PC-9 (cell line): Measurements from ENCODE around the gene MYO5C. TPM values are rescaled to one million over a fixed set of nuclear protein-coding genes. Genes with fewer than 3 reads are reported as not detected.

Experiments
- BruUV-seq: library from RNA; stranded (reverse); fragments of 400-500 nt; replicated peaks from 2 replicates; lab custom pipeline; 2021; lab: Mats Ljungman, UMichigan
- CTCF ChIA-PET: fragments of 300-600 bp; sonication (Branson Sonifier 250); formaldehyde crosslinking; loops from one replicate; lab custom pipeline; 2022; ENCODE audit warnings: antibody characterized with exemption; lab: Charles Lee
- POLR2A ChIA-PET: fragments of 300-600 bp; sonication (Branson Sonifier 250); formaldehyde crosslinking; loops from one replicate; lab custom pipeline; 2022; ENCODE audit warnings: antibody characterized with exemption; ENCODE audit not compliant: unreplicated experiment; lab: Charles Lee
- DNase-seq, 2 experiments: peaks; one replicate each; pipeline versions ENCODE4 v3.0.0 to v3.0.0-alpha.2; 2015 to 2022; ENCODE audit warnings: mixed read lengths in 1 of 2
- H2AFZ ChIP-seq: fragments of 200-600 bp; sonication (generic); 2 replicates; pipeline ENCODE4 v1.8.1; 2017; ENCODE audit warnings: antibody characterized with exemption
- H3F3A ChIP-seq: fragments of 200-600 bp; sonication (generic); 2 replicates; pipeline ENCODE4 v1.8.1; 2017; ENCODE audit warnings: antibody characterized with exemption, mild to moderate bottlenecking, low read depth; ENCODE audit not compliant: insufficient read depth
- H3K27ac ChIP-seq: fragments of 200-600 bp; sonication (generic); 2 replicates; pipeline ENCODE4 v1.6.1; 2016; ENCODE audit warnings: mixed run types
- H3K27me3 ChIP-seq: fragments of 200-600 bp; sonication (generic); 2 replicates; pipeline ENCODE4 v1.6.1; 2016; ENCODE audit warnings: low read depth, mixed run types; ENCODE audit not compliant: insufficient read depth
- H3K36me3 ChIP-seq: fragments of 200-600 bp; sonication (generic); 2 replicates; pipeline ENCODE4 v1.6.1; 2016; ENCODE audit warnings: low read depth, mixed run types
- H3K4me1 ChIP-seq: fragments of 200-600 bp; sonication (generic); replicated peaks from 2 replicates; pipeline ENCODE4 v1.6.1; 2016; ENCODE audit warnings: mixed run types; ENCODE audit not compliant: insufficient read depth
- H3K4me2 ChIP-seq: fragments of 200-600 bp; sonication (generic); 2 replicates; pipeline ENCODE4 v1.6.1; 2017; ENCODE audit warnings: mixed run types
- H3K4me3 ChIP-seq: fragments of 200-600 bp; sonication (generic); 2 replicates; pipeline ENCODE4 v1.6.1; 2016; ENCODE audit warnings: mixed run types
- H3K79me2 ChIP-seq: fragments of 200-600 bp; sonication (generic); 2 replicates; pipeline ENCODE4 v1.6.1; 2017; ENCODE audit warnings: low read depth, mixed run types
- H3K9me2 ChIP-seq: fragments of 200-600 bp; sonication (generic); 2 replicates; pipeline ENCODE4 v1.8.1; 2017; ENCODE audit warnings: mild to moderate bottlenecking; ENCODE audit not compliant: insufficient read depth
- H3K9me3 ChIP-seq: fragments of 200-600 bp; sonication (generic); 2 replicates; pipeline ENCODE4 v1.8.1; 2016; ENCODE audit warnings: low read depth; ENCODE audit not compliant: insufficient read depth
- H4K20me1 ChIP-seq: fragments of 200-600 bp; sonication (generic); 2 replicates; pipeline ENCODE4 v1.8.1; 2017; ENCODE audit not compliant: insufficient read depth
- EZH2 ChIP-seq: fragments of 200-600 bp; sonication (generic); IDR thresholded peaks from 2 replicates; pipeline ENCODE4 v1.8.0; 2017; ENCODE audit warnings: antibody characterized with exemption, low read depth
- intact Hi-C: fragments of 100-400 bp; cut with micrococcal nuclease; formaldehyde crosslinking; loops from one replicate; pipeline ENCODE4 v1.10.0; 2022; ENCODE audit not compliant: unreplicated experiment
- total RNA-seq: library from RNA; stranded (reverse); gene quantifications from 2 replicates; pipeline ENCODE4 v1.2.3, GENCODE V29; 2021
- TF ChIP-seq, protein P1 (sequence below): fragments of 200-600 bp; sonication (generic); conservative IDR thresholded peaks from 2 replicates; pipeline ENCODE4 v1.6.1; 2017; ENCODE audit warnings: mixed run types, antibody characterized with exemption, mild to moderate bottlenecking, moderate library complexity

The MYO5C gene
- total RNA-seq, 1 experiment from 2014 or later, result 41.1 TPM

DNA sequence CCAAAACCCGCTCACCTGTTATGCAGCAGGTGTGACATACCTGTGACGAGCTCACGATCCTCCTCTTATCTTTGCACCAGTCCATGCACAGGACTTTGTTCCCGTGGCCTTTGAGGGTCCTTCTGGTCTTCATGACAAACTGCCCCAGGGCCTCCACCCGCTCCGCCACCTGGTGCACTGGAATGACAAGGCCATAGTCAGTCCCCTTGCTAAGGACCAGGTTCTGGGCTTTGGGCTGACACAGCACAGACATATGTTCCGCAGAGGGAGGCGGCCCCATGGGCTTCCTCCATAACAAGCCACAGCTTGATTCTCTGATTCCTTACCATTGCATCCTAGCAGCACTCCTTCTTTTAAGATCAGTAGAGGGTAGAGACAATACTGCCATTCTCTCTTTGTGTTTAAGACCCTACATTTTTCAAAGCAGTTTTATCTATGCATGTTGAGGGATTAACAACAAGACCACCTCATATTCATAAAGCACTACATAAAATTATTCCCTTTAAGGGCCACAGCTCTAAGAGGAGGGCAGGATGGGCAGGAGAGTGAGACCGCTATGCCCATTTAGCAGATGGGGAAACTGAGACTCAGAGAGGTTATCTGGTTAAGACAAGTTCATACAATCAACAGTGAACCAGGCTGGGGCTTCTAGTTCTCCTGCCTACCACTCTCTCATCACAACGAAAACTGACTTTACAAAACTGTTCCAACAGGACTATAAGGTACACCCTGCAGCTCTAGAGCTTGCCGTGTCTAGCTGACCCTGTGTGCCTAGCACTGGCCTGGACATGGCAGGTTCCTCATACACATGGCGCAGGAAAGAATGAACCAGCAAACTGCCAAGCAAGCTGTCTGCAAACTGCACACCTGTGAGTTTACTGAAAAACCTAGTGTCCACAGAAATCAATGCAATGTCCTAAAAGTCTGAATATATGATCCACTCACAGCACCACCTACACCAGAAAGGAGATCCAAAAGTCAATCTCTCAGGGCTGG is 141.4 kb downstream of the MYO5C start:
- POLR2A ChIA-PET, result no interaction called here

DNA sequence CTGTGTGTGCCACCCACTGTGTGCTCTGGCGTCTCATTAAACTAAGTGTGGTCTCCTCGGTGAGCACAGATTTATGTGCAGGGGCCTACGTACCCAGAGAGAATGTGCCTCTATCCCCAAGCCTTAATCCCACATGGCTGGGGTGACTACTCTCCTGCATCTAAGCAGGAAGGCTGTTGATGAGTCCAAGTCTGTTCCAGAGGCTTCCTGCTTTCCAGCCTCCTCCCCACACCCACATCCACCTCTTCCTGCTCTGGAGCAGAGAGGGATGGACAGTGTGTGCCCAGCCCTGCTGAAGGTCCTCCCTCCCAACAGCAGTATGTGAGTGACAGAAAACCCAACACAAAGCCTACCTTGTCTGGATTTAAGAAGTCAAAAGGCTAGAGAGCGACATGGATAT is 144.3 kb downstream of the MYO5C start:
- ChIA-PET CTCF (no interaction called here), POLR2A (no interaction called here)
- no peaks in the 10 kb centered on the region for H3K36me3 ChIP-seq
- intact Hi-C loops, result no loop called here
- H3K27me3 ChIP-seq, result no peaks in the 10 kb centered on the region
- BruUV-seq, result no TSS peak
- peak in 1 of 2 experiments; percentile 1 for DNase-seq
- H3K9me3 ChIP-seq, result no peaks in the 10 kb centered on the region
- no peaks in the 10 kb centered on the region for H3K9me2 ChIP-seq
- no peak overlapping the region for H3K27ac ChIP-seq
- no peak overlapping the region for H2AFZ ChIP-seq
- H3K4me3 ChIP-seq, result no peak overlapping the region
- no peak for TF ChIP-seq EZH2
- TF ChIP-seq, protein P1, sequence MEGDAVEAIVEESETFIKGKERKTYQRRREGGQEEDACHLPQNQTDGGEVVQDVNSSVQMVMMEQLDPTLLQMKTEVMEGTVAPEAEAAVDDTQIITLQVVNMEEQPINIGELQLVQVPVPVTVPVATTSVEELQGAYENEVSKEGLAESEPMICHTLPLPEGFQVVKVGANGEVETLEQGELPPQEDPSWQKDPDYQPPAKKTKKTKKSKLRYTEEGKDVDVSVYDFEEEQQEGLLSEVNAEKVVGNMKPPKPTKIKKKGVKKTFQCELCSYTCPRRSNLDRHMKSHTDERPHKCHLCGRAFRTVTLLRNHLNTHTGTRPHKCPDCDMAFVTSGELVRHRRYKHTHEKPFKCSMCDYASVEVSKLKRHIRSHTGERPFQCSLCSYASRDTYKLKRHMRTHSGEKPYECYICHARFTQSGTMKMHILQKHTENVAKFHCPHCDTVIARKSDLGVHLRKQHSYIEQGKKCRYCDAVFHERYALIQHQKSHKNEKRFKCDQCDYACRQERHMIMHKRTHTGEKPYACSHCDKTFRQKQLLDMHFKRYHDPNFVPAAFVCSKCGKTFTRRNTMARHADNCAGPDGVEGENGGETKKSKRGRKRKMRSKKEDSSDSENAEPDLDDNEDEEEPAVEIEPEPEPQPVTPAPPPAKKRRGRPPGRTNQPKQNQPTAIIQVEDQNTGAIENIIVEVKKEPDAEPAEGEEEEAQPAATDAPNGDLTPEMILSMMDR, result no peak
- H4K20me1 ChIP-seq, result no peaks in the 10 kb centered on the region
- no peaks in the 10 kb centered on the region for H3F3A ChIP-seq
- no peaks in the 10 kb centered on the region for H3K79me2 ChIP-seq
- H3K4me2 ChIP-seq, result no peak overlapping the region
- H3K4me1 ChIP-seq, result no peaks in the 10 kb centered on the region

More for the DNA sequence above, 141.4 kb downstream of the MYO5C start:
- no TSS peak for BruUV-seq
- H3K27ac ChIP-seq, result no peak overlapping the region
- no peak overlapping the region for H3K4me2 ChIP-seq
- no peak for TF ChIP-seq EZH2
- TF ChIP-seq, protein P1, result no peak
- CTCF ChIA-PET, result interaction anchor here (1.0 kb wide), 1 partner anchor 377 kb away, joined by 4 read pairs; no protein-coding TSS in a partner anchor
- no peaks in the 10 kb centered on the region for H3F3A ChIP-seq
- no peak overlapping the region for H3K4me3 ChIP-seq
- H2AFZ ChIP-seq, result no peak overlapping the region
- intact Hi-C loops, result no loop called here
- DNase-seq, result peak in 1 of 2 experiments; percentile 15
- no peaks in the 10 kb centered on the region for H3K9me2 ChIP-seq
- H4K20me1 ChIP-seq, result no peaks in the 10 kb centered on the region
- no peaks in the 10 kb centered on the region for H3K27me3 ChIP-seq
- no peaks in the 10 kb centered on the region for H3K79me2 ChIP-seq
- H3K36me3 ChIP-seq, result no peaks in the 10 kb centered on the region
- no peaks in the 10 kb centered on the region for H3K9me3 ChIP-seq
- H3K4me1 ChIP-seq, result no peaks in the 10 kb centered on the region

DNA sequence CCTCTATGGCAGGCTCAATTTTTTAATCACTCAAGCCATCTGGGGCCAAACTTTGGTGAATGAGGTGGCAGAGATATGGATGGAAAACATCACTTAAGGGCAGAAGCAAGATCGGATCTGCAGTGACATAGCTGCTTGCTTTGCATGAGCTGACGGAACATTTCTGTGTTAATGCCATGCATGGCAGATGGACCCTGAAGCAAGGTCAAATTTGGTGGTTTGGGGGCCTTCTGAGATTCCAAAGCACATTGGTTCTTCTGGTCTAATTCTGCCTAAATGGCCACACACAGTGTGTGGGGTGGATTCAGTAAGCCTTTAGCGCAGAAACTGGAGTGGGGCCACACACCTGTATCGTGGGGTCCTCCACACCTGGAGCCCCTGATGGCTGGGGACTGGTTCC is 144.7 kb downstream of the MYO5C start:
- no peaks in the 10 kb centered on the region for H3K4me1 ChIP-seq
- H3K4me2 ChIP-seq, result no peak overlapping the region
- TF ChIP-seq, protein P1, result no peak
- no peak for TF ChIP-seq EZH2
- no peak overlapping the region for H2AFZ ChIP-seq
- no TSS peak for BruUV-seq
- H3K9me3 ChIP-seq, result no peaks in the 10 kb centered on the region
- no peaks in the 10 kb centered on the region for H3K36me3 ChIP-seq
- no peaks in the 10 kb centered on the region for H3K79me2 ChIP-seq
- no peak overlapping the region for H3K27ac ChIP-seq
- H3K9me2 ChIP-seq, result no peaks in the 10 kb centered on the region
- H3K4me3 ChIP-seq, result no peak overlapping the region
- H3F3A ChIP-seq, result no peaks in the 10 kb centered on the region
- DNase-seq, result no peak
- H4K20me1 ChIP-seq, result no peaks in the 10 kb centered on the region
- ChIA-PET POLR2A (no interaction called here), CTCF (no interaction called here)
- intact Hi-C loops, result no loop called here
- no peaks in the 10 kb centered on the region for H3K27me3 ChIP-seq
